ENCODE results near the gene TAF11L7. TPM values are rescaled to one million over a fixed set of nuclear protein-coding genes. Genes with fewer than 3 reads are reported as not detected.
"Not testable (repeated sequence)": the region's sequence is repeated elsewhere in the genome, so short reads cannot be mapped to it uniquely, and the experiment has no call there.

The TAF11L7 gene
- total and polyA plus RNA-seq, 2 of the 13 experiments (the other 11 are each of a cell fraction or from before 2014, with no cell fraction given), result not detected

- H3K27ac ChIP-seq (ENCODE audit: extremely low read length, insufficient read depth, low read length); H3K27me3 ChIP-seq (ENCODE audit: control insufficient read depth in 1 of 2, insufficient read depth in 2 of 2, low read length in 2 of 2); FAIRE-seq; ATAC-seq; H3K9ac ChIP-seq (ENCODE audit: insufficient read depth, low read depth, low read length); H3K36me3 ChIP-seq (replicated peaks in 1 of 2; ENCODE audit: control insufficient read depth in 1 of 2, insufficient read depth in 2 of 2, low read length in 2 of 2); H3K79me2 ChIP-seq (ENCODE audit: insufficient read depth, low read length); CTCF ChIA-PET (ENCODE audit: low intra/inter-chr PET ratio, low total read pairs); H3K9me3 ChIP-seq (ENCODE audit: low read length); BruUV-seq (replicated peaks); intact Hi-C loops (cut with micrococcal nuclease; ENCODE audit: unreplicated experiment); H3K4me2 ChIP-seq (ENCODE audit: low read depth, low read length); POLR2A ChIA-PET; H3K4me3 ChIP-seq (replicated peaks in 1 of 3; ENCODE audit: insufficient read depth in 1 of 3, low read depth in 2 of 3, low read length in 3 of 3); H2AFZ ChIP-seq (ENCODE audit: low read length); H3K4me1 ChIP-seq (ENCODE audit: insufficient read depth, low read length); H4K20me1 ChIP-seq (ENCODE audit: insufficient read depth, low read length); DNase-seq (ENCODE audit: low spot score); in situ Hi-C loops (cut with HindIII; ENCODE audit: extremely low pct_ligation_motif_present, low pct_unique_long_range_greater_than_20kb): not testable (repeated sequence)
- 17% methylated on average over 4 of the region's 4 CpGs for WGBS (ENCODE audit: low lambda C conversion rate)
Observed at GRCh38 chr5:17607461-17607860, 21.9 kb upstream of the TAF11L7 start.

- no peak overlapping the region for H3K27ac ChIP-seq (ENCODE audit: extremely low read length, insufficient read depth, low read length)
Observed at GRCh38 chr5:17604951-17605350, 19.4 kb upstream of the TAF11L7 start.

GRCh38 chr5:17603880-17604279 lies 18.3 kb upstream of the TAF11L7 start, which contains the start of gene TAF11L11:
TAF11L11 (plus strand) TSS chr5:17604183.
- H3K36me3 ChIP-seq (replicated peaks in 1 of 2; ENCODE audit: control insufficient read depth in 1 of 2, insufficient read depth in 2 of 2, low read length in 2 of 2); H4K20me1 ChIP-seq (ENCODE audit: insufficient read depth, low read length); H2AFZ ChIP-seq (ENCODE audit: low read length); POLR2A ChIA-PET; H3K9ac ChIP-seq (ENCODE audit: insufficient read depth, low read depth, low read length); H3K9me3 ChIP-seq (ENCODE audit: low read length); H3K27ac ChIP-seq (ENCODE audit: extremely low read length, insufficient read depth, low read length); FAIRE-seq; H3K4me3 ChIP-seq (replicated peaks in 1 of 3; ENCODE audit: insufficient read depth in 1 of 3, low read depth in 2 of 3, low read length in 3 of 3); H3K79me2 ChIP-seq (ENCODE audit: insufficient read depth, low read length); CTCF ChIA-PET (ENCODE audit: low intra/inter-chr PET ratio, low total read pairs); H3K4me1 ChIP-seq (ENCODE audit: insufficient read depth, low read length); in situ Hi-C loops (cut with HindIII; ENCODE audit: extremely low pct_ligation_motif_present, low pct_unique_long_range_greater_than_20kb); DNase-seq (ENCODE audit: low spot score); ATAC-seq; H3K27me3 ChIP-seq (ENCODE audit: control insufficient read depth in 1 of 2, insufficient read depth in 2 of 2, low read length in 2 of 2); BruUV-seq (replicated peaks); H3K4me2 ChIP-seq (ENCODE audit: low read depth, low read length); intact Hi-C loops (cut with micrococcal nuclease; ENCODE audit: unreplicated experiment): not testable (repeated sequence)
- WGBS (ENCODE audit: low lambda C conversion rate), result 38% methylated on average over 6 of the region's 6 CpGs

More at GRCh38 chr5:17604951-17605350, 19.4 kb upstream of the TAF11L7 start:
- Histone ChIP-seq H3K9me3 (ENCODE audit: low read length) (no peaks in the 10 kb centered on the region), H3K4me1 (ENCODE audit: insufficient read depth, low read length) (no peaks in the 10 kb centered on the region), H4K20me1 (ENCODE audit: insufficient read depth, low read length) (no peaks in the 10 kb centered on the region), H3K4me3 (replicated peaks in 1 of 3; ENCODE audit: insufficient read depth in 1 of 3, low read depth in 2 of 3, low read length in 3 of 3) (no peak overlapping the region), H3K4me2 (ENCODE audit: low read depth, low read length) (no peak overlapping the region), H3K36me3 (replicated peaks in 1 of 2; ENCODE audit: control insufficient read depth in 1 of 2, insufficient read depth in 2 of 2, low read length in 2 of 2) (no peaks in the 10 kb centered on the region), H2AFZ (ENCODE audit: low read length) (no peak overlapping the region), H3K79me2 (ENCODE audit: insufficient read depth, low read length) (no peaks in the 10 kb centered on the region), H3K27me3 (ENCODE audit: control insufficient read depth in 1 of 2, insufficient read depth in 2 of 2, low read length in 2 of 2) (no peaks in the 10 kb centered on the region; a peak in 1 of 5 replicates), H3K9ac (ENCODE audit: insufficient read depth, low read depth, low read length) (no peak overlapping the region)
- in situ Hi-C loops (cut with HindIII; ENCODE audit: extremely low pct_ligation_motif_present, low pct_unique_long_range_greater_than_20kb) (no loop called here), intact Hi-C loops (cut with micrococcal nuclease; ENCODE audit: unreplicated experiment) (no loop called here)
- FAIRE-seq (no peak), ATAC-seq (no peak), DNase-seq (ENCODE audit: low spot score) (no peak)
- ChIA-PET POLR2A (no interaction called here), CTCF (ENCODE audit: low intra/inter-chr PET ratio, low total read pairs) (no interaction called here)
- TF ChIP-seq SOX13 (IDR thresholded peaks at IDR 0.05), result no peak
- TF ChIP-seq SOX13 (CRISPR knock-in tag; conservative IDR thresholded peaks at IDR 0.05 in 1 of 2, IDR thresholded peaks at IDR 0.05 in 1 of 2), result no peak
- no peak for TF ChIP-seq ZFP41 (CRISPR knock-in tag; IDR thresholded peaks at IDR 0.05; ENCODE audit: borderline replicate concordance)
- TF ChIP-seq ZNF143 (CRISPR knock-in tag; IDR thresholded peaks at IDR 0.05), result no peak
- no peak for TF ChIP-seq SNAI1 (CRISPR knock-in tag; IDR thresholded peaks at IDR 0.05; ENCODE audit: borderline replicate concordance)
- TF ChIP-seq ZBTB42 (CRISPR knock-in tag; IDR thresholded peaks at IDR 0.05), result no peak
- no peak for TF ChIP-seq ZNF274 (CRISPR knock-in tag; IDR thresholded peaks at IDR 0.05)
- no peak for TF ChIP-seq WIZ (CRISPR knock-in tag; IDR thresholded peaks at IDR 0.05)
- TF ChIP-seq ZNF878 (CRISPR knock-in tag; IDR thresholded peaks at IDR 0.05), result no peak
- TF ChIP-seq, protein P1, sequence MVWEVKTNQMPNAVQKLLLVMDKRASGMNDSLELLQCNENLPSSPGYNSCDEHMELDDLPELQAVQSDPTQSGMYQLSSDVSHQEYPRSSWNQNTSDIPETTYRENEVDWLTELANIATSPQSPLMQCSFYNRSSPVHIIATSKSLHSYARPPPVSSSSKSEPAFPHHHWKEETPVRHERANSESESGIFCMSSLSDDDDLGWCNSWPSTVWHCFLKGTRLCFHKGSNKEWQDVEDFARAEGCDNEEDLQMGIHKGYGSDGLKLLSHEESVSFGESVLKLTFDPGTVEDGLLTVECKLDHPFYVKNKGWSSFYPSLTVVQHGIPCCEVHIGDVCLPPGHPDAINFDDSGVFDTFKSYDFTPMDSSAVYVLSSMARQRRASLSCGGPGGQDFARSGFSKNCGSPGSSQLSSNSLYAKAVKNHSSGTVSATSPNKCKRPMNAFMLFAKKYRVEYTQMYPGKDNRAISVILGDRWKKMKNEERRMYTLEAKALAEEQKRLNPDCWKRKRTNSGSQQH (CRISPR knock-in tag; IDR thresholded peaks at IDR 0.05; ENCODE audit: low read depth), result no peak
- TF ChIP-seq, protein P2, sequence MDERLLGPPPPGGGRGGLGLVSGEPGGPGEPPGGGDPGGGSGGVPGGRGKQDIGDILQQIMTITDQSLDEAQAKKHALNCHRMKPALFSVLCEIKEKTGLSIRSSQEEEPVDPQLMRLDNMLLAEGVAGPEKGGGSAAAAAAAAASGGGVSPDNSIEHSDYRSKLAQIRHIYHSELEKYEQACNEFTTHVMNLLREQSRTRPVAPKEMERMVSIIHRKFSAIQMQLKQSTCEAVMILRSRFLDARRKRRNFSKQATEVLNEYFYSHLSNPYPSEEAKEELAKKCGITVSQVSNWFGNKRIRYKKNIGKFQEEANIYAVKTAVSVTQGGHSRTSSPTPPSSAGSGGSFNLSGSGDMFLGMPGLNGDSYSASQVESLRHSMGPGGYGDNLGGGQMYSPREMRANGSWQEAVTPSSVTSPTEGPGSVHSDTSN (CRISPR knock-in tag; IDR thresholded peaks at IDR 0.05), result no peak
- TF ChIP-seq, protein P3, sequence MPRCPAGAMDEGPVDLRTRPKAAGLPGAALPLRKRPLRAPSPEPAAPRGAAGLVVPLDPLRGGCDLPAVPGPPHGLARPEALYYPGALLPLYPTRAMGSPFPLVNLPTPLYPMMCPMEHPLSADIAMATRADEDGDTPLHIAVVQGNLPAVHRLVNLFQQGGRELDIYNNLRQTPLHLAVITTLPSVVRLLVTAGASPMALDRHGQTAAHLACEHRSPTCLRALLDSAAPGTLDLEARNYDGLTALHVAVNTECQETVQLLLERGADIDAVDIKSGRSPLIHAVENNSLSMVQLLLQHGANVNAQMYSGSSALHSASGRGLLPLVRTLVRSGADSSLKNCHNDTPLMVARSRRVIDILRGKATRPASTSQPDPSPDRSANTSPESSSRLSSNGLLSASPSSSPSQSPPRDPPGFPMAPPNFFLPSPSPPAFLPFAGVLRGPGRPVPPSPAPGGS (CRISPR knock-in tag; IDR thresholded peaks at IDR 0.05), result no peak
- TF ChIP-seq SRSF9 (IDR thresholded peaks at IDR 0.05; ENCODE audit: borderline replicate concordance, insufficient read depth, low read depth, low read length, poor library complexity, severe bottlenecking), result no peak
- 37% methylated on average over 13 of the region's 14 CpGs for WGBS (ENCODE audit: low lambda C conversion rate)
- no TSS peak for BruUV-seq (replicated peaks)

Data from HepG2 (cell line).